Neural progenitor cell (in vitro differentiated cells): ENCODE data around the gene RGS7. TPM values are rescaled to one million over a fixed set of nuclear protein-coding genes. Genes with fewer than 3 reads are reported as not detected.

Experiments
- DNase-seq: peaks from one replicate; pipeline ENCODE4 v3.0.0-alpha.2; 2016; ENCODE audit warnings: low spot score
- H2AFZ ChIP-seq: fragments of 200-600 bp; sonication (generic); replicated peaks from 2 replicates; pipeline ENCODE4 v1.6.1; 2016; ENCODE audit warnings: antibody characterized with exemption
- H3F3A ChIP-seq: fragments of 200-600 bp; sonication (generic); 2 replicates; pipeline ENCODE4 v1.6.1; 2016; ENCODE audit warnings: antibody characterized with exemption, low read depth
- H3K27ac ChIP-seq: fragments of 200-600 bp; sonication (generic); 2 replicates; pipeline ENCODE4 v1.5.1; 2016; ENCODE audit warnings: mild to moderate bottlenecking
- H3K27me3 ChIP-seq: fragments of 200-600 bp; sonication (generic); 2 replicates; pipeline ENCODE4 v1.6.1; 2016; ENCODE audit warnings: mild to moderate bottlenecking, moderate library complexity
- H3K36me3 ChIP-seq: fragments of 200-600 bp; sonication (generic); 2 replicates; pipeline ENCODE4 v1.5.1; 2016
- H3K4me1 ChIP-seq: fragments of 200-600 bp; sonication (generic); 2 replicates; pipeline ENCODE4 v1.6.1; 2016; ENCODE audit warnings: mixed run types
- H3K4me2 ChIP-seq: fragments of 200-600 bp; sonication (generic); 2 replicates; pipeline ENCODE4 v1.6.1; 2016
- H3K4me3 ChIP-seq: fragments of 200-600 bp; sonication (generic); 2 replicates; pipeline ENCODE4 v1.5.1; 2016
- H3K79me2 ChIP-seq: fragments of 200-600 bp; sonication (generic); 2 replicates; pipeline ENCODE4 v1.6.1; 2016; ENCODE audit warnings: low read depth
- H3K9ac ChIP-seq: fragments of 200-600 bp; sonication (generic); 2 replicates; pipeline ENCODE4 v1.6.1; 2016
- H3K9me3 ChIP-seq: fragments of 200-600 bp; sonication (generic); 2 replicates; pipeline ENCODE4 v1.5.1; 2016; ENCODE audit warnings: low read depth
- H4K20me1 ChIP-seq: fragments of 200-600 bp; sonication (generic); 2 replicates; pipeline ENCODE4 v1.6.1; 2016; ENCODE audit warnings: low read depth
- H3K27ac Mint-ChIP-seq: 3 replicates; pipeline ENCODE4 v1.8.0; 2021; ENCODE audit warnings: mixed read lengths
- H3K27me3 Mint-ChIP-seq: 2 replicates; pipeline ENCODE4 v1.8.0; 2022; ENCODE audit warnings: low read depth, mild to moderate bottlenecking, inconsistent platforms, moderate library complexity, mixed read lengths; ENCODE audit not compliant: insufficient read depth
- H3K36me3 Mint-ChIP-seq: 3 replicates; pipeline ENCODE4 v1.8.0; 2021; ENCODE audit warnings: mixed read lengths
- H3K4me1 Mint-ChIP-seq: 3 replicates; pipeline ENCODE4 v1.8.0; 2021; ENCODE audit warnings: mixed read lengths
- H3K4me3 Mint-ChIP-seq: 3 replicates; pipeline ENCODE4 v1.8.0; 2021; ENCODE audit warnings: mild to moderate bottlenecking, moderate library complexity, mixed read lengths
- H3K9me3 Mint-ChIP-seq: 3 replicates; pipeline ENCODE4 v1.8.0; 2020; ENCODE audit warnings: mixed read lengths
- CTCF ChIP-seq: fragments of 200-600 bp; sonication (generic); IDR thresholded peaks from 2 replicates; pipeline ENCODE4 v1.5.1; 2017; ENCODE audit warnings: antibody characterized with exemption, mild to moderate bottlenecking
- EZH2 ChIP-seq: fragments of 200-600 bp; sonication (generic); IDR thresholded peaks from 2 replicates; pipeline ENCODE4 v1.6.1; 2017; ENCODE audit warnings: antibody characterized with exemption, mild to moderate bottlenecking, moderate library complexity
- EZH2phosphoT487 ChIP-seq: fragments of 200-600 bp; sonication (generic); IDR thresholded peaks from 2 replicates; pipeline ENCODE4 v1.6.1; 2017; ENCODE audit warnings: antibody characterized with exemption
- total RNA-seq: library from RNA; depleted of rRNA; stranded (reverse); fragments of >200 nt; gene quantifications from 2 replicates; pipeline ENCODE4 v1.2.3, GENCODE V29; 2015; ENCODE audit warnings: low replicate concordance

The RGS7 gene
- total RNA-seq, 1 donor from 2014 or later, result not detected

DNA sequence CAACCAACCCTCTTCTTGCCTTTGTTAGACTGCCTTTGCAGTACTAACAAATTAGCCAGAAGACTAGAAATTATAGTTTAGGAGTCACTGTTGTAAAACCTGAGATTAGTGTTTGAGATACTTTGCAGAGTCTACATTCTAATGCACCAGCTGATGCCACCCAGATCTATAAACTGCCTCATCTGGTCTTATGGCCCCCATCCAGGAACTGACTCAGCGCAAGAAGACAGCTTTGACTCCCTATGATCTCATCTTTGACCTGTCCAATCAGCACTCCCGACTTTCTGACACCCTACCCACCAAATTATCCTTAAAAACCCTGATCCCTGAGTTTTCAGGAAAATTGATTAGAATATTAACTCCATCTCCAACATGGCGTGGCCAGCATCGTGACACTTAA, 334.6 kb downstream of the RGS7 start:
- Mint-ChIP-seq H3K36me3 (no peaks in the 10 kb centered on the region), H3K27ac (no peak overlapping the region), H3K4me1 (no peaks in the 10 kb centered on the region), H3K27me3 (no peaks in the 10 kb centered on the region), H3K9me3 (peaks cover 11% of the 10 kb centered on the region), H3K4me3 (no peak overlapping the region)
- Histone ChIP-seq H3K4me1 (no peaks in the 10 kb centered on the region), H3K27me3 (no peaks in the 10 kb centered on the region), H3K4me3 (no peak overlapping the region), H3K9me3 (no peaks in the 10 kb centered on the region), H3K27ac (no peak overlapping the region), H3K79me2 (no peaks in the 10 kb centered on the region), H3K9ac (no peak overlapping the region), H4K20me1 (no peaks in the 10 kb centered on the region), H3K4me2 (no peak overlapping the region), H3K36me3 (no peaks in the 10 kb centered on the region), H3F3A (no peaks in the 10 kb centered on the region), H2AFZ (no peak overlapping the region)
- TF ChIP-seq CTCF (no peak), EZH2 (no peak), EZH2phosphoT487 (no peak)
- no peak for DNase-seq

DNA sequence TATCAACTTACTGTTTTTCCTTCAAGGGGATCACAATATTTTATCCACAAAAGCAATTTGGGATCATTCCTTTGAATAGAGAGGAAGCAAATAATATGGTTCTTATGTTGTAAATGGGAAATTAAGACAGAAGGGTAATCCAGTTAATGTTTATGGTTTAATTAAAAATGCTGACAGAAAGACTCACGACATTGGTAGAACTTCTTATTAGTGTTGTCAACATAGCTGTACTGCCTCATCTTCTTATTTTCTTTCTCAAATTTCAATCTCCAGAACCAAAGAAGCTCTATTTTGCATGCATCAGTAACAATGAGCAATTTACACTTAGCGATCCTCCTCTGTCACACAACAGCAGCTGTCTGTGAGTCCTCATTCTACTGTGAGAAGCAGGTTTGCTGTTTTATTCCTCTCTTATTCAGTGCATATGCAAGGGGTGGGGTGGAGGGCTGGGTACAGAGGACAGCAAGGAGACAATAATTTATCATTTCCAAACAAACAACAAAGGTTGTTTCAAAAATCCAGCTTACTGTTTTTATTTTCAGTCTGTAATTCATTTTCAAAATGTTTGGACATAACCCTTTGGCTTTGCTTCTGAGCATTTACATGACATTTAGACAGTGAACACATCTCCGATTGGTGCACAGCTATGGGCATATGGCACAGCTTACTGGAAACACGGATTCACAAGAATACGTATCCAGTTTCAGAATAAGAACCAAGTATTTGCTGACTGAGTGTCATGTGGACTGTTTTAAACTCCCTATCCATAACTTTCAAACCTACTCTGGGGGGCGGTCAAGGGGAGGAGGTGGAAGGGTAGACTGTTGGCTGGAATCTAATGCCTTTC, 335.9 kb downstream of the RGS7 start:
- Histone ChIP-seq H3K27ac (no peak overlapping the region), H3K36me3 (no peaks in the 10 kb centered on the region), H3K9me3 (no peaks in the 10 kb centered on the region), H3K9ac (no peak overlapping the region), H3K79me2 (no peaks in the 10 kb centered on the region), H3K27me3 (no peaks in the 10 kb centered on the region), H3F3A (no peaks in the 10 kb centered on the region), H3K4me3 (no peak overlapping the region), H3K4me1 (no peaks in the 10 kb centered on the region), H2AFZ (peak overlapping the region; percentile 17), H3K4me2 (no peak overlapping the region), H4K20me1 (no peaks in the 10 kb centered on the region)
- no peak for DNase-seq
- H3K27me3 Mint-ChIP-seq, result no peaks in the 10 kb centered on the region
- no peak overlapping the region for H3K4me3 Mint-ChIP-seq
- H3K4me1 Mint-ChIP-seq, result no peaks in the 10 kb centered on the region
- H3K36me3 Mint-ChIP-seq, result no peaks in the 10 kb centered on the region
- TF ChIP-seq EZH2, result no peak
- no peak for TF ChIP-seq CTCF
- TF ChIP-seq EZH2phosphoT487, result no peak
- no peak overlapping the region for H3K27ac Mint-ChIP-seq
- H3K9me3 Mint-ChIP-seq, result peaks cover 11% of the 10 kb centered on the region

DNA sequence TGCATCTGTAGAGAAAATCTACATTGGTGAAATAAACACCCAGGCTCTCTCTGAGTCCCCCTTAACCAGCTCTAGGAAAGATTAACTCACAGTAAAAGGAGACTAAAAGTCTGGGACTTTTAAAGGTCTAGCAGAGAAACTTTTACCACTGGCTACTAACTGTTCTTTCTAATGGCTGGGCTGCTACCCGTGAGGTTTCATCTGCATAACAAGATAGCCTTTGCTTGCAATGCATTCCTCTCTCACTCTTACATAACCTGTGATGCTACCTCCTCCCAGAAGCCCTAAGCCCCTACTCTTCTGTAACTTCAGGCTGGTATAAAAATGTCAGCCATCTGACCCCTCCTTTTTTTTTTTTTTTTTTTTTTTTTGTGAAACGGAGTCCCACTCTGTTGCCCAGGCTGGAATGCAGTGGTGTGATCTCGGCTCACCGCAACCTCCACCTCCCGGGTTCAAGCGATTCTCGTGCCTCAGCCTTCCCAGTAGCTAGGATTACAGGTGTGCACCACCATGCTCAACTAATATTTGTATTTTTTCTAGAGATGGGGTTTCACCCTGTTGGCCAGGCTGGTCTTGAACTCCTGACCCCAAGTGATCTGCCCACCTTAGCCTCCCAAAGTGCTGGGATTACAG, 344.2 kb downstream of the RGS7 start:
- Histone ChIP-seq H3K27me3 (no peaks in the 10 kb centered on the region), H3K4me1 (no peaks in the 10 kb centered on the region), H3K9me3 (no peaks in the 10 kb centered on the region), H3F3A (no peaks in the 10 kb centered on the region), H3K79me2 (no peaks in the 10 kb centered on the region), H3K9ac (no peak overlapping the region), H3K4me2 (peak overlapping the region; percentile 22), H3K36me3 (no peaks in the 10 kb centered on the region), H3K4me3 (no peak overlapping the region), H2AFZ (peak overlapping the region; percentile 63), H4K20me1 (no peaks in the 10 kb centered on the region), H3K27ac (no peak overlapping the region)
- H3K4me3 Mint-ChIP-seq, result no peak overlapping the region
- no peaks in the 10 kb centered on the region for H3K27me3 Mint-ChIP-seq
- no peak overlapping the region for H3K27ac Mint-ChIP-seq
- H3K36me3 Mint-ChIP-seq, result no peaks in the 10 kb centered on the region
- no peak for TF ChIP-seq EZH2phosphoT487
- TF ChIP-seq EZH2, result no peak
- no peak for TF ChIP-seq CTCF
- H3K4me1 Mint-ChIP-seq, result no peaks in the 10 kb centered on the region
- peaks cover 5% of the 10 kb centered on the region for H3K9me3 Mint-ChIP-seq
- no peak for DNase-seq
